Measurements from ENCODE around the gene GRB7.
"Not testable (repeated sequence)": the region's sequence is repeated elsewhere in the genome, so short reads cannot be mapped to it uniquely, and the experiment has no call there.

The GRB7 gene

GRCh38 chr17:39709998-39710964 is 27.5 kb upstream of the GRB7 start:
- DNase-seq: no peak

DNA sequence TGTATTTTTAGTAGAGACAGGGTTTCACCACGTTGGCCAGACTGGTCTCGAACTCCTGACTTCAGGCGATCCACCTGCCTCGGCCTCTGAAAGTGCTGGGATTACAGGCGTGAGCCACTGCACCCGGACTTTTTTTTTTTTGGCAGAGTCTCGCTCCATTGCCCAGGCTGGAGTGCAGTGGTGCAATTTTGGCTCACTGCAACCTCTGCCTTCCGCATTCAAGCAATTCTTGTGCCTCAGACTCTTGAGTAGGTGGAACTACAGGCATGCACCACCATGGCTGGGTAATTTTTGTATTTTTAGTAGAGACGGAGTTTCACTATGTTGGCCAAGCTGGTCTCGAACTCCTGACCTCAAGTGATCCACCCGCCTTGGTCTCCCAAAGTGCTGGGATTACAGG is 26.7 kb upstream of the GRB7 start:
- not testable (repeated sequence) for DNase-seq

GRCh38 chr17:39711851-39712250 is 25.9 kb upstream of the GRB7 start:
- DNase-seq: no peak

- no peak for DNase-seq
These were observed 23.5 kb upstream of the GRB7 start for GRCh38 chr17:39714234-39714633.

DNA sequence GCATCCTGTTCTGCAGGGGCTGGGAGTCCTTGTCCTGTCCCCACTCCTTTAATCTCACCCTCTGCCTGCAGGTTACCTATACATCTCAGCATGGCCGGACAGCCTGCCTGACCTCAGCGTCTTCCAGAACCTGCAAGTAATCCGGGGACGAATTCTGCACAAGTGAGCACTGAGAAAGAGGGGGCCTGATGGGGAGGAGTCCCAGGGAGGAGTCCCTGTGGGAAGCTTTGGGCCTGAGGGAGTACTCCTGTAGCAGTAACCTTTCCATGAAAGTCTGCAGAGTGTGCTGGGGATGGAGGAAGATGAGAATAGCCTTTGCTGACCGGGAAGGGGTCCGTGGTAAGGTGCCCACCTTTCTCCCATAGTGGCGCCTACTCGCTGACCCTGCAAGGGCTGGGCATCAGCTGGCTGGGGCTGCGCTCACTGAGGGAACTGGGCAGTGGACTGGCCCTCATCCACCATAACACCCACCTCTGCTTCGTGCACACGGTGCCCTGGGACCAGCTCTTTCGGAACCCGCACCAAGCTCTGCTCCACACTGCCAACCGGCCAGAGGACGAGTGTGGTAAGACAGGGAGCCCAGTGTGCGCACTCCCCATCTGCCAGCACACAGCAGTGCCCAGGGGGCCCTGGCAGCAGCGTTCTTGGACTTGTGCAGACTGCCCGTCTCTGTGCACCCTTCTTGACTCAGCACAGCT is 22.2 kb upstream of the GRB7 start:
- DNase-seq: no peak

GRCh38 chr17:39716073-39716818 is 21.5 kb upstream of the GRB7 start:
- DNase-seq: no peak

- DNase-seq: no peak
These were observed 20.7 kb upstream of the GRB7 start for GRCh38 chr17:39716879-39717536.

- no peak for DNase-seq
These were observed 20.1 kb upstream of the GRB7 start for GRCh38 chr17:39717660-39718059.

- DNase-seq: no peak
These were observed 18.0 kb upstream of the GRB7 start for GRCh38 chr17:39719563-39720355.

- DNase-seq: no peak
These were observed 15.6 kb upstream of the GRB7 start for GRCh38 chr17:39722104-39722503.

DNA sequence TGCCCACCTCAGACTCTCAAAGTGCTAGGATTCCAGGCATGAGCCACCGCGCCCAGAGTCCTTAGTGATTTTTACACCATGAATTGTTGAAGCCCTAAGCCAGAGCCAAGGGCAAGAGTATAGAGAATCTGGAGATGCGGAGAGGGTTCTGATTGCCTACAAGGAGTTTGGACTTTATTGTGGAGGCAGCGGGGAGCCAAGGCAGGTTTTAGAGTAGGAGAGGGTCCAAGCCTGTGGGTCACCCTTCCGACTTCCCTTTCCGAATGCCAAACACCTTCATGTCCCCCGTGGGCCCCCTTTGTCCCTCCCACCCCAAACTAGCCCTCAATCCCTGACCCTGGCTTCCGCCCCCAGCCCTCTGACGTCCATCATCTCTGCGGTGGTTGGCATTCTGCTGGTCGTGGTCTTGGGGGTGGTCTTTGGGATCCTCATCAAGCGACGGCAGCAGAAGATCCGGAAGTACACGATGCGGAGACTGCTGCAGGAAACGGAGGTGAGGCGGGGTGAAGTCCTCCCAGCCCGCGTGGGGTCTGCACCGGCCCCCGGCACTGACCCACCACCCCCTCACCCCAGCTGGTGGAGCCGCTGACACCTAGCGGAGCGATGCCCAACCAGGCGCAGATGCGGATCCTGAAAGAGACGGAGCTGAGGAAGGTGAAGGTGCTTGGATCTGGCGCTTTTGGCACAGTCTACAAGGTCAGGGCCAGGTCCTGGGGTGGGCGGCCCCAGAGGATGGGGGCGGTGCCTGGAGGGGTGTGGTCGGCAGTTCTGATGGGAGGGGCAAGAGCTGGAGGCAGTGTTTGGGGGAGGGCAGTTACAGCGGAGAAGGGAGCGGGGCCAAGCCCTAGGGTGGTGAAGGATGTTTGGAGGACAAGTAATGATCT is 14.5 kb upstream of the GRB7 start:
- DNase-seq: no peak

- DNase-seq: no peak
These were observed 13.0 kb upstream of the GRB7 start for GRCh38 chr17:39724731-39725130.

DNA sequence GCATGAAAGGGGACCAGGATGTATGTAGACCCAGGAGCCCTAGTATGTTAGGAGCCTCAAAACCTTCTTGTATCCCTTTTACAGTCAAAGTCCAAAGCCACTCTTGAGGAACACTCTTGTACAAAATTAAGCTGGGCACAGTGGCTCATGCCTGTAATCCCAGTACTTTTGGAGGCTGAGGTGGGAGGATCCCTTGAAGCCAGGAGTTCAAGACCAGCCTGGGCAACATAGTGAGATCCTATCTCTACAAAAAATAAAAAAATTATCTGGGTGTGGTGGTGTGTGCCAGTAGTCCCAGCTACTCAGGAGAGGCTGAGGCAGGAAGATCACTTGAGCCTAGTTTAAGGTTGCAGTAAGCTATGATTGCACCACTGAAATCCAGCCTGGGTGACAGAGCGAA is 11.8 kb upstream of the GRB7 start:
- DNase-seq: not testable (repeated sequence)

GRCh38 chr17:39726617-39727016 is 11.1 kb upstream of the GRB7 start:
- no peak for DNase-seq

DNA sequence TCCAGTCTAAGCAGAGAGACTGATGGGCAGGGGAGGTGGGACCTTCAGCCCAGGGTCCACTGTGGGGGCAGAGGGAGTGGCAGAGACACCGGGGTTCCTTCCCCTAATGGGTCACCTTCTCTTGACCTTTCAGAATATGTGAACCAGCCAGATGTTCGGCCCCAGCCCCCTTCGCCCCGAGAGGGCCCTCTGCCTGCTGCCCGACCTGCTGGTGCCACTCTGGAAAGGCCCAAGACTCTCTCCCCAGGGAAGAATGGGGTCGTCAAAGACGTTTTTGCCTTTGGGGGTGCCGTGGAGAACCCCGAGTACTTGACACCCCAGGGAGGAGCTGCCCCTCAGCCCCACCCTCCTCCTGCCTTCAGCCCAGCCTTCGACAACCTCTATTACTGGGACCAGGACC is 10.2 kb upstream of the GRB7 start:
- no peak for DNase-seq

DNA sequence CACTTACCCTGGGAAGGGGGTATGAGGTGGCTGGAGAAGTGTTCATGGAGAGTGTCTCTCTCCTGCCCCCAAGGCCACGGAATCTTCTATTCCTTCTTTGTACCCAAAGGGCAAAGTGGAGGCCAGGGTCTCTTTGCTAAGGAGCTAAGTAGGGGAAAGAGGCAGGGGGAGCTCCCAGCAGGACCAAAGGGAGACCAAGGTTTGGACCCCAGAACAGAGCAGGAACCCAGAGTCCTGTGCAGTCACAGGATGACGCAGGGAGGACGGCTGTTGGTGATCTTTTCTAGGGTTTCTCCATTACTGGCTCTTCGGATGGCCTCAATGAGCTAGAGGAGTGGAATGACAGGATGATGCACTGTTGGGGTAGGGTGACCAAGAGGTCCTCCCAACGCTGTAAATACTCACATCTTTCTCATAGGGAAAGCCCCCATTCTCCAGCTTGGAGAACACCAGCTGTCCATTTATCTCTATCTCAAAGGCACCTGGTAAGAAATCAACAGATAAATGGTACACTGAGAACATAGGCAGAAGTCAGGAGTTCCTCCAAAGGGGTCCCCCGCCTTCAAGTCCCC is 8.4 kb upstream of the GRB7 start:
- DNase-seq: no peak

- peak; percentile 87 to 91 (median 89) for DNase-seq
These were observed 7.4 kb upstream of the GRB7 start, which contains the start of gene MIEN1 for GRCh38 chr17:39730095-39730921. Gene MIEN1 (minus strand): TSS chr17:39730532. CDS start chr17:39730495, 37 bp downstream.

DNA sequence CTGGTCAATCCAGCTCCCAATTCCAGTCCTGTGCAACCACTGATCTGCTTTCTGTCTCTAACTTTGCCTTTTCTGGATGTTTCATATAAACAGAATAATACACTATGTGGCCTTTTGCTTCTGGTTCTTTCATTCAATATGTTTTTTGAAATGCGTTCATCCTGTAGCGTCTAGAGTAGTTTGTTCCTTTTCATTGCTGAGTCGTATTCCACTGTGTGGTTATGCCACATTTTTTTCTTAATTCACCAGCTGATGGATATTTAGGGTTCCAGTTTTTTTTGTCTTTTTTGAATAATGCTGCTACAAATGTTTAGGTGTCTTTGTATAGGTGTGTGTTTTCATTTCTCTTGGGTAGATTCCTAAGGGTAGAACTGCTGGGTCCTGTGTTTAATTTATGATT is 5.2 kb upstream of the GRB7 start:
- no peak for DNase-seq

DNA sequence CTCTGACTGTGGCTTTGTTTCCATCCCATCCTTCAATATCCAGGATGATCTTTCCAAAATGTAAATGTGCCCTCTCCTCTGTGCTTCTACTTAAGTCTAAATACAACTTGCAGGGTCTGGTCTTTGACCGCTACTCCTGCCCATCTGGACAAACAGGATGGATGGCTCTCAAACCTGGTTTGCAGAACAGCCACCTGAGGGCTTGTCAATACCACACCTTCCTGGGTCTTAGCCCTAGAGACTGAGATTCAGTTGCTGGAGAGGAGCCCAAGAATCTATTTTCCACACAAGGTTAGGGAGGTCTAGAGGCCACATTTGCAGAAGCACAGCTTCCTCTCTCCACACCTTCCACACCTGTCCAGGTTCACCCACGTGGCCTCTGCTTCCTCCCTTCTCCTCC is 1.9 kb upstream of the GRB7 start:
- no peak for DNase-seq

All from NCI-H1417 (cell line).